NT2/D1 (cell line): ENCODE results near the gene STARD10.
"Not testable (repeated sequence)": the region's sequence is repeated elsewhere in the genome, so short reads cannot be mapped to it uniquely, and the experiment has no call there.

Source experiments
- DNase-seq: peaks from one replicate; pipeline ENCODE4 v3.0.0-alpha.2; 2011; ENCODE audit warnings: low read depth, low spot score
- H3K27me3 ChIP-seq: 2 replicates; pipeline ENCODE4 v1.6.0; 2011; ENCODE audit warnings: mild to moderate bottlenecking; ENCODE audit not compliant: insufficient read length, insufficient read depth
- H3K36me3 ChIP-seq: 2 replicates; pipeline ENCODE4 v1.6.1; 2011; ENCODE audit warnings: mild to moderate bottlenecking, low read length, mixed read lengths; ENCODE audit not compliant: insufficient read depth, insufficient read length
- H3K4me1 ChIP-seq: 2 replicates; pipeline ENCODE4 v1.5.1; 2011; ENCODE audit not compliant: insufficient read depth, insufficient read length
- H3K4me3 ChIP-seq: 2 replicates; pipeline ENCODE4 v1.5.1; 2011; ENCODE audit warnings: low read depth; ENCODE audit not compliant: insufficient read length
- H3K9ac ChIP-seq: 2 replicates; pipeline ENCODE4 v1.6.0; 2011; ENCODE audit warnings: low read depth; ENCODE audit not compliant: insufficient read length
- H3K9me3 ChIP-seq: 2 replicates; pipeline ENCODE4 v1.5.1; 2011; ENCODE audit warnings: mild to moderate bottlenecking, low read length; ENCODE audit not compliant: insufficient read depth
- SUZ12 ChIP-seq: IDR thresholded peaks from 2 replicates; pipeline ENCODE4 v1.6.1; 2011; ENCODE audit not compliant: insufficient read length, insufficient read depth; ENCODE audit errors: extremely low read depth
- YY1 ChIP-seq: IDR thresholded peaks from 2 replicates; pipeline ENCODE4 v1.6.1; 2011; ENCODE audit not compliant: insufficient read length, insufficient read depth
- ZNF274 ChIP-seq: IDR thresholded peaks from 2 replicates; pipeline ENCODE4 v1.6.1; 2011; ENCODE audit warnings: mild to moderate bottlenecking, low read depth, low read length

Gene STARD10

DNA sequence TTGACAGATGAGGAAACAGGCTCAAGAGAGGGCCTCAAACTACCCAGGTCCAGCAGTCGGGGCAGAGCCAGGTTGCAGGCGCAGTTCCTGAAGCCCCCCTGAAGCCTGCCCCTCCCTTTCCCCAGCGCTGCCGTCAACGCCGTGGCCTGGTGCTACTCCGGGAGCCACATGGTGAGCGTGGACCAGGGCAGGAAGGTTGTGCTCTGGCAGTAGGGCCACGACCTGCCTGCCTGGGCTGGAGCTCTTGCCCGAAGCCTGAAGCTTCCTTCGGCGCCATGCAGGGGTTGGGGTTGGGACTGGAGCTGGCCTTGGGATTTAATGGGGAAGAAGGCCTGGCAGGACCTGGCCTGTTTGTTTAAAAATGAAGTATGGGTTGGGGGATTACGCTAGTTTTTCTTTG, 35.3 kb upstream of the STARD10 start:
- Histone ChIP-seq H3K27me3 (no peaks in the 10 kb centered on the region), H3K4me1 (peaks cover 2% of the 10 kb centered on the region), H3K36me3 (peaks cover 11% of the 10 kb centered on the region), H3K9me3 (no peaks in the 10 kb centered on the region), H3K4me3 (no peak overlapping the region), H3K9ac (no peak overlapping the region)
- no peak for TF ChIP-seq YY1
- no peak for TF ChIP-seq ZNF274
- TF ChIP-seq SUZ12 = no peak
- no peak for DNase-seq

GRCh38 chr11:72828692-72829101, 34.9 kb upstream of the STARD10 start:
- no peaks in the 10 kb centered on the region for H3K9me3 ChIP-seq
- no peaks in the 10 kb centered on the region for H3K27me3 ChIP-seq
- no peak for DNase-seq
- TF ChIP-seq YY1 (no peak), SUZ12 (no peak), ZNF274 (no peak)
- no peak overlapping the region for H3K9ac ChIP-seq
- H3K4me1 ChIP-seq = peaks cover 2% of the 10 kb centered on the region
- no peak overlapping the region for H3K4me3 ChIP-seq
- peaks cover 11% of the 10 kb centered on the region for H3K36me3 ChIP-seq

DNA sequence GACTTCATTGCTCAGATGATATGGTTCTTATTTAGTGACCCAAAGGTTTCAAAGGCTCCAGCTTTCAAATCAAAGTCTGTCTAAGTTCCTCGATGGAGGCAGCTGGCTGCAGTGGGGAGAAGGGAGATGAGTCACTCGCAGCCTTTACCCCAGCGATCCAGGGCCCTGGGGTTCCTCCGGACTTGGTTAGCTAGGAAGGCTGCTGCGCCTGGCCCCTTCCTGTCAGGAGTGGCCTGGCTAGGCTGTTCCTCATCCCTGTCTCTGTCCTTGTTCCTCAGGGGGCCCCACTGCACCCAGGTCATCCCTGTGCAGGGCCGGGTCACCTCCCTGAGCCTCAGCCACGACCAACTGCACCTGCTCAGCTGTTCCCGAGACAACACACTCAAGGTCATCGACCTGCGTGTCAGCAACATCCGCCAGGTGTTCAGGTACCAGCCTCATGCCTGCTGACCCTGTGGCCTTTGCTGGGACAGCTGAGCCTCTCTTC, 34.3 kb upstream of the STARD10 start:
- no peak for TF ChIP-seq YY1
- TF ChIP-seq ZNF274 = no peak
- TF ChIP-seq SUZ12 = no peak
- H3K36me3 ChIP-seq = peaks cover 11% of the 10 kb centered on the region
- DNase-seq = no peak
- no peak overlapping the region for H3K9ac ChIP-seq
- no peaks in the 10 kb centered on the region for H3K9me3 ChIP-seq
- no peaks in the 10 kb centered on the region for H3K27me3 ChIP-seq
- H3K4me1 ChIP-seq = peaks cover 2% of the 10 kb centered on the region
- H3K4me3 ChIP-seq = no peak overlapping the region

GRCh38 chr11:72827656-72828055, 33.8 kb upstream of the STARD10 start:
- not testable (repeated sequence) for H3K9ac ChIP-seq, H3K4me3 ChIP-seq, H3K27me3 ChIP-seq, H3K4me1 ChIP-seq, DNase-seq, H3K9me3 ChIP-seq
- H3K36me3 ChIP-seq = peaks cover 11% of the 10 kb centered on the region

- TF ChIP-seq ZNF274 = no peak
- no peak for TF ChIP-seq SUZ12
- no peak for TF ChIP-seq YY1
- no peak overlapping the region for H3K4me3 ChIP-seq
- H3K9me3 ChIP-seq = no peaks in the 10 kb centered on the region
- DNase-seq = no peak
- H3K27me3 ChIP-seq = no peaks in the 10 kb centered on the region
- peaks cover 11% of the 10 kb centered on the region for H3K36me3 ChIP-seq
- peaks cover 2% of the 10 kb centered on the region for H3K4me1 ChIP-seq
- H3K9ac ChIP-seq = no peak overlapping the region
Measured at GRCh38 chr11:72826942-72827480, 33.2 kb upstream of the STARD10 start.

DNA sequence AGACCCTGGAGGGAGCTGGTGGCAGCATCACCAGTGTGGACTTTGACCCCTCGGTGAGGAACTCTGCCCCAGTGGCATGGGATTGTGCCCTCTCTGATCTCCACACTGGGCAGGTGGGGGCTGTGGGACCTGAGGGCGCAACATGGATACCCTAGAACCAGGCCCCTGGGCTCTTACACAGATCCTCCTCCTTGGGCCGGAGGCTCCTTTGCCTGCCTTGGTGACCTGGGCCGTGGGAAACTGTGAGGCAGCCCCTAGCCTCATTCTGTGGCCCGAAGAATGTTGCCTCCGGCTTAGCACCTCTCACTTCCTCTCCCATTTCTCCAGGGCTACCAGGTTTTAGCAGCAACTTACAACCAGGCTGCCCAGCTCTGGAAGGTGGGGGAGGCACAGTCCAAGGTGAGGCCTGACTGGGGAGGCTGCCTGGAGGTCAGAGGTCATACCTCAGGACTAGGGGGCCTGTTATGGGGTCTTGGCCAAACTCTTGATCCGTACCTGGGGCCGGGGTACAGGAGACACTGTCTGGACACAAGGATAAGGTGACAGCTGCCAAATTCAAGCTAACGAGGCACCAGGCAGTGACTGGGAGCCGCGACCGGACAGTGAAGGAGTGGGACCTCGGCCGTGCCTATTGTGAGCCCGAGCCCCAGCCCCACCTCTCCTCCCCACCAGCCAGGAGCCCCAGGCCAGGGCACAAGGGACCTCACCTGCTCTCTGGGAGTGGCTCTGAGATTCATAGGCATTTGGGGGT, 32.5 kb upstream of the STARD10 start:
- no peaks in the 10 kb centered on the region for H3K9me3 ChIP-seq
- no peak for DNase-seq
- H3K9ac ChIP-seq = no peak overlapping the region
- peaks cover 2% of the 10 kb centered on the region for H3K4me1 ChIP-seq
- no peak overlapping the region for H3K4me3 ChIP-seq
- H3K36me3 ChIP-seq = peaks cover 11% of the 10 kb centered on the region
- no peak for TF ChIP-seq YY1
- no peak for TF ChIP-seq SUZ12
- TF ChIP-seq ZNF274 = no peak
- H3K27me3 ChIP-seq = no peaks in the 10 kb centered on the region

GRCh38 chr11:72825661-72826060, 31.8 kb upstream of the STARD10 start:
- H3K36me3 ChIP-seq = peaks cover 13% of the 10 kb centered on the region
- H3K4me1 ChIP-seq = peaks cover 2% of the 10 kb centered on the region
- H3K9ac ChIP-seq = no peak overlapping the region
- no peak overlapping the region for H3K4me3 ChIP-seq
- no peak for TF ChIP-seq SUZ12
- no peak for TF ChIP-seq ZNF274
- no peak for TF ChIP-seq YY1
- no peaks in the 10 kb centered on the region for H3K27me3 ChIP-seq
- H3K9me3 ChIP-seq = no peaks in the 10 kb centered on the region
- DNase-seq = no peak
